HepG2 (cell line): ENCODE measurements around the gene NNAT. TPM values are rescaled to one million over a fixed set of nuclear protein-coding genes. Genes with fewer than 3 reads are reported as not detected.

Experiments used
- ATAC-seq: fragments of 200-7000 bp; cut with Tn5 transposase; 3 replicates; pipeline ENCODE4 v1.9.1; 2020; ENCODE audit warnings: mild to moderate bottlenecking, moderate library complexity
- BruUV-seq: library from RNA; stranded (reverse); fragments of 400-500 nt; replicated peaks from 2 replicates; lab custom pipeline; 2021; lab: Mats Ljungman, UMichigan
- CTCF ChIA-PET: fragments of 300-600 bp; formaldehyde crosslinking; extraction: SDS; loops from one replicate; lab custom pipeline; 2021; ENCODE audit warnings: low total read pairs, inconsistent platforms, low intra/inter-chr PET ratio; lab: Yijun Ruan, JAX
- POLR2A ChIA-PET: fragments of 350-600 bp; sonication (Branson Sonifier 250); formaldehyde crosslinking; loops from one replicate; lab custom pipeline; 2020; ENCODE audit warnings: antibody characterized with exemption, inconsistent platforms; lab: Yijun Ruan, JAX
- DNase-seq: peaks from one replicate; pipeline ENCODE4 v3.0.0-alpha.2; 2015; ENCODE audit warnings: low spot score
- FAIRE-seq: peaks from 3 replicates; lab custom pipeline; 2011; peaks lifted over from hg19 to GRCh38; lab: Jason Lieb, UNC
- H2AFZ ChIP-seq: one replicate; pipeline ENCODE4 v1.6.1; 2011; ENCODE audit warnings: low read length, inconsistent platforms
- H3K27ac ChIP-seq: fragments of 300-600 bp; 3 replicates; pipeline ENCODE4 v1.8.0; 2011; ENCODE audit warnings: mixed run types, mild to moderate bottlenecking, mixed read lengths, low read length, inconsistent platforms; ENCODE audit not compliant: insufficient read depth; ENCODE audit errors: extremely low read length
- H3K27me3 ChIP-seq, 2 experiments: fragments of 200-600 bp in 1 of 2; 2 replicates in 1 of 2; 3 replicates in 1 of 2; pipeline versions ENCODE4 v1.6.0 to v1.8.0; 2011; ENCODE audit warnings: low read length in 2 of 2, mild to moderate bottlenecking in 2 of 2, moderate library complexity in 2 of 2, inconsistent platforms in 1 of 2; ENCODE audit not compliant: insufficient read depth in 2 of 2, control insufficient read depth in 1 of 2
- H3K36me3 ChIP-seq, 2 experiments: fragments of 200-600 bp in 1 of 2; replicated peaks in 1 of 2; 2 replicates in 1 of 2; 3 replicates in 1 of 2; pipeline versions ENCODE4 v1.5.1 to v1.8.0; 2011; ENCODE audit warnings: low read length in 2 of 2, inconsistent platforms in 1 of 2; ENCODE audit not compliant: insufficient read depth in 2 of 2, control insufficient read depth in 1 of 2
- H3K4me1 ChIP-seq: 2 replicates; pipeline ENCODE4 v1.5.1; 2012; ENCODE audit warnings: low read length, inconsistent platforms; ENCODE audit not compliant: insufficient read depth
- H3K4me2 ChIP-seq: 2 replicates; pipeline ENCODE4 v1.6.0; 2011; ENCODE audit warnings: low read depth, low read length, inconsistent platforms
- H3K4me3 ChIP-seq, 3 experiments: fragments of 200-600 bp in 1 of 3; sonication (generic), shearing (Covaris generic) in 1 of 3; replicated peaks in 1 of 3; 2 replicates each; pipeline ENCODE4 v1.5.1; 2011 to 2016; ENCODE audit warnings: low read length in 3 of 3, inconsistent platforms in 2 of 3, low read depth in 2 of 3, mild to moderate bottlenecking in 2 of 3, control low read depth in 1 of 3, mixed read lengths in 1 of 3; ENCODE audit not compliant: insufficient read depth in 1 of 3
- H3K79me2 ChIP-seq: one replicate; pipeline ENCODE4 v1.6.1; 2011; ENCODE audit warnings: low read length, inconsistent platforms; ENCODE audit not compliant: insufficient read depth
- H3K9ac ChIP-seq: 2 replicates; pipeline ENCODE4 v1.6.0; 2011; ENCODE audit warnings: mild to moderate bottlenecking, low read depth, low read length, inconsistent platforms; ENCODE audit not compliant: insufficient read depth
- H3K9me3 ChIP-seq: 2 replicates; pipeline ENCODE4 v1.5.1; 2012; ENCODE audit warnings: mild to moderate bottlenecking, low read length
- H4K20me1 ChIP-seq: 2 replicates; pipeline ENCODE4 v1.6.0; 2011; ENCODE audit warnings: inconsistent platforms, mild to moderate bottlenecking, low read length, moderate library complexity; ENCODE audit not compliant: insufficient read depth
- ATF5 ChIP-seq: sonication (generic); formaldehyde crosslinking; IDR thresholded peaks from 2 replicates; pipeline ENCODE4 v1.4.0; 2020; ENCODE audit warnings: mild to moderate bottlenecking, low read depth, missing genetic modification reagents
- ATRX ChIP-seq: sonication (generic); formaldehyde crosslinking; IDR thresholded peaks from 2 replicates; pipeline ENCODE4 v1.4.0; 2020; ENCODE audit warnings: missing genetic modification reagents, borderline replicate concordance
- DNMT1 ChIP-seq: sonication (generic); formaldehyde crosslinking; IDR thresholded peaks from 2 replicates; pipeline ENCODE4 v1.5.1; 2020; ENCODE audit warnings: mild to moderate bottlenecking, missing genetic modification reagents
- EP300 ChIP-seq, 3 experiments: sonication (generic) in 1 of 3; formaldehyde crosslinking in 1 of 3; IDR thresholded peaks; 2 replicates each; pipeline versions ENCODE4 v1.5.1 to v1.6.1; 2011 to 2020; ENCODE audit warnings: low read depth in 2 of 3, low read length in 2 of 3, borderline replicate concordance in 1 of 3, improper control_type of control experiment in 1 of 3, mild to moderate bottlenecking in 1 of 3, missing genetic modification reagents in 1 of 3, moderate library complexity in 1 of 3
- FOXO1 ChIP-seq: sonication (generic); formaldehyde crosslinking; IDR thresholded peaks from 2 replicates; pipeline ENCODE4 v1.4.0; 2020; ENCODE audit warnings: missing genetic modification reagents
- KMT2B ChIP-seq: IDR thresholded peaks from 2 replicates; pipeline ENCODE4 v1.6.1; 2016; ENCODE audit warnings: missing genetic modification reagents, missing compliant biosample characterization
- POLR2G ChIP-seq: fragments of 200-400 bp; formaldehyde crosslinking; IDR thresholded peaks from 2 replicates; pipeline ENCODE4 v1.6.1; 2018; ENCODE audit warnings: mild to moderate bottlenecking, low read depth, low read length, moderate library complexity
- ZNF230 ChIP-seq: sonication (generic); formaldehyde crosslinking; IDR thresholded peaks from 2 replicates; pipeline ENCODE4 v1.4.0; 2020; ENCODE audit warnings: mild to moderate bottlenecking, missing genetic modification reagents
- ZNF263 ChIP-seq: sonication (generic); formaldehyde crosslinking; IDR thresholded peaks from 2 replicates; pipeline ENCODE4 v1.4.0; 2020; ENCODE audit warnings: missing genetic modification reagents
- ZNF276 ChIP-seq: sonication (generic); formaldehyde crosslinking; IDR thresholded peaks from 2 replicates; pipeline ENCODE4 v1.4.0; 2020; ENCODE audit warnings: mild to moderate bottlenecking, low read depth, missing genetic modification reagents
- ZNF543 ChIP-seq: sonication (generic); formaldehyde crosslinking; IDR thresholded peaks from 2 replicates; pipeline ENCODE4 v1.4.0; 2020; ENCODE audit warnings: mild to moderate bottlenecking, missing genetic modification reagents
- WGBS: methylation state at CpG from one replicate; pipeline ENCODE4 v1.1.6; 2017; ENCODE audit warnings: low lambda C conversion rate; 5-methylcytosine and 5-hydroxymethylcytosine counted together
- in situ Hi-C: cut with HindIII; loops from 2 replicates; pipeline ENCODE4 v1.10.0; 2017; ENCODE audit warnings: low pct_unique_long_range_greater_than_20kb; ENCODE audit not compliant: extremely low pct_ligation_motif_present
- intact Hi-C: fragments of 100-400 bp; cut with micrococcal nuclease; formaldehyde crosslinking; loops from one replicate; pipeline ENCODE4 v1.10.0; 2022; ENCODE audit not compliant: unreplicated experiment
- polyA plus RNA-seq, 8 experiments: library from polyadenylated mRNA; depleted of rRNA in 3 of 8; stranded (reverse) in 7 of 8; unstranded in 1 of 8; fragments of >200 nt; fragmentation: Illumina TruSeq in 4 of 8; extraction: Trizol in 4 of 8; gene quantifications; 2 replicates each; pipeline versions ENCODE4 v1.2.1 to v1.2.3, GENCODE V29; 2011 to 2016; ENCODE audit warnings: low read depth in 4 of 8, missing spikeins in 1 of 8, mixed read lengths in 1 of 8; ENCODE audit not compliant: insufficient read depth in 1 of 8
- total RNA-seq, 5 experiments: library from RNA; depleted of rRNA; stranded (reverse); fragments of >200 nt; fragmentation: Illumina TruSeq; extraction: Trizol; gene quantifications; 2 replicates each; pipeline ENCODE4 v1.2.3, GENCODE V29; 2016; ENCODE audit warnings: low read depth in 1 of 5
- TF ChIP-seq, protein P1 (sequence below): sonication (generic); formaldehyde crosslinking; IDR thresholded peaks from 2 replicates; pipeline ENCODE4 v1.4.0; 2020; ENCODE audit warnings: mild to moderate bottlenecking, missing genetic modification reagents

Gene NNAT
- total and polyA plus RNA-seq, 2 of the 13 experiments (the other 11 are each of a cell fraction or from before 2014, with no cell fraction given): not detected

DNA sequence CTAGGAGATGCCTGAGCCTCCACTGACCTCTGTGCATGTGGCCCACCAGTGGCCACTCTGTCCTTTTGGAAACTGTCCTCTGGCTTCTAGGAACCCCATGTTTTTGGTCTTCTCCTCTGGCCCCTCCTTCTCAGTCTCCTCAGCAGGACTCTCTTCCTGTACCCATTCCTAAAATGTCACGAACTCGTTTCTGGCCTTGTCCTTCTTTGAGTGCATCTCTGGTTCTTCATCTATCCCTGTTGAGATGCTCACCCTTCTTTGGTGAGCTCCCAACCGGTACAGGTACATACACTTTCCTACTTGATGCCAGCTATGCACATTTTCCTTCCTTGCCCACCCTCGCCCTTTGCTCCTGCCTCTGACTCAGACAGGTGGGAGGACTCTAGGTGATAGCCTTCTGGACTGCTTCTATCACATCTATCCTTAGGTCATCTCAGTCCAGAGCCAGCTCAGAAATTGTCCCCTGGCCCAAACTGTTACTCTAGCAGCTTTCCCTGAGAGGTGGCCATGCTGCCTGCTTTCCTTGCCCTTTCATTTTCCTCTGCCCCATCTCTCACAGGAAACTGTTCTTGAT is 14.8 kb upstream of the NNAT start:
- POLR2A ChIA-PET: interaction anchor here (0.9 to 3.6 kb wide), 10 partner anchors 11 to 229 kb away, joined by 3 to 44 read pairs (median 5); partner anchors contain the start of genes BLCAP and MANBAL
- no peak for TF ChIP-seq ATRX (CRISPR knock-in tag)
- TF ChIP-seq POLR2G: 0 out of 2 replicates have a peak, but pooled peaks have one; percentile 17
- TF ChIP-seq ATF5: no peak
- TF ChIP-seq ZNF543 (CRISPR knock-in tag): peak; percentile 53; the same call in 1 of the 2 replicates
- 0 out of 2 replicates have a peak, but pooled peaks have one; percentile 7 for TF ChIP-seq KMT2B (CRISPR knock-in tag)
- TF ChIP-seq ZNF276: peak; percentile 69; the same call in 1 of the 2 replicates
- TF ChIP-seq EP300 (IDR thresholded peaks at IDR 0.05; ENCODE audit: low read depth in 2 of 2, low read length in 2 of 2): 0 out of 4 replicates have a peak, but pooled peaks of 1 of the 2 experiments have one; percentile 8
- TF ChIP-seq EP300 (CRISPR knock-in tag; IDR thresholded peaks at IDR 0.05; ENCODE audit: borderline replicate concordance): no peak
- peak; percentile 24; the same call in 1 of the 2 replicates for TF ChIP-seq FOXO1 (CRISPR knock-in tag)
- peak; percentile 63; the same call in 1 of the 2 replicates for TF ChIP-seq ZNF263 (CRISPR knock-in tag)
- TF ChIP-seq, protein P1, sequence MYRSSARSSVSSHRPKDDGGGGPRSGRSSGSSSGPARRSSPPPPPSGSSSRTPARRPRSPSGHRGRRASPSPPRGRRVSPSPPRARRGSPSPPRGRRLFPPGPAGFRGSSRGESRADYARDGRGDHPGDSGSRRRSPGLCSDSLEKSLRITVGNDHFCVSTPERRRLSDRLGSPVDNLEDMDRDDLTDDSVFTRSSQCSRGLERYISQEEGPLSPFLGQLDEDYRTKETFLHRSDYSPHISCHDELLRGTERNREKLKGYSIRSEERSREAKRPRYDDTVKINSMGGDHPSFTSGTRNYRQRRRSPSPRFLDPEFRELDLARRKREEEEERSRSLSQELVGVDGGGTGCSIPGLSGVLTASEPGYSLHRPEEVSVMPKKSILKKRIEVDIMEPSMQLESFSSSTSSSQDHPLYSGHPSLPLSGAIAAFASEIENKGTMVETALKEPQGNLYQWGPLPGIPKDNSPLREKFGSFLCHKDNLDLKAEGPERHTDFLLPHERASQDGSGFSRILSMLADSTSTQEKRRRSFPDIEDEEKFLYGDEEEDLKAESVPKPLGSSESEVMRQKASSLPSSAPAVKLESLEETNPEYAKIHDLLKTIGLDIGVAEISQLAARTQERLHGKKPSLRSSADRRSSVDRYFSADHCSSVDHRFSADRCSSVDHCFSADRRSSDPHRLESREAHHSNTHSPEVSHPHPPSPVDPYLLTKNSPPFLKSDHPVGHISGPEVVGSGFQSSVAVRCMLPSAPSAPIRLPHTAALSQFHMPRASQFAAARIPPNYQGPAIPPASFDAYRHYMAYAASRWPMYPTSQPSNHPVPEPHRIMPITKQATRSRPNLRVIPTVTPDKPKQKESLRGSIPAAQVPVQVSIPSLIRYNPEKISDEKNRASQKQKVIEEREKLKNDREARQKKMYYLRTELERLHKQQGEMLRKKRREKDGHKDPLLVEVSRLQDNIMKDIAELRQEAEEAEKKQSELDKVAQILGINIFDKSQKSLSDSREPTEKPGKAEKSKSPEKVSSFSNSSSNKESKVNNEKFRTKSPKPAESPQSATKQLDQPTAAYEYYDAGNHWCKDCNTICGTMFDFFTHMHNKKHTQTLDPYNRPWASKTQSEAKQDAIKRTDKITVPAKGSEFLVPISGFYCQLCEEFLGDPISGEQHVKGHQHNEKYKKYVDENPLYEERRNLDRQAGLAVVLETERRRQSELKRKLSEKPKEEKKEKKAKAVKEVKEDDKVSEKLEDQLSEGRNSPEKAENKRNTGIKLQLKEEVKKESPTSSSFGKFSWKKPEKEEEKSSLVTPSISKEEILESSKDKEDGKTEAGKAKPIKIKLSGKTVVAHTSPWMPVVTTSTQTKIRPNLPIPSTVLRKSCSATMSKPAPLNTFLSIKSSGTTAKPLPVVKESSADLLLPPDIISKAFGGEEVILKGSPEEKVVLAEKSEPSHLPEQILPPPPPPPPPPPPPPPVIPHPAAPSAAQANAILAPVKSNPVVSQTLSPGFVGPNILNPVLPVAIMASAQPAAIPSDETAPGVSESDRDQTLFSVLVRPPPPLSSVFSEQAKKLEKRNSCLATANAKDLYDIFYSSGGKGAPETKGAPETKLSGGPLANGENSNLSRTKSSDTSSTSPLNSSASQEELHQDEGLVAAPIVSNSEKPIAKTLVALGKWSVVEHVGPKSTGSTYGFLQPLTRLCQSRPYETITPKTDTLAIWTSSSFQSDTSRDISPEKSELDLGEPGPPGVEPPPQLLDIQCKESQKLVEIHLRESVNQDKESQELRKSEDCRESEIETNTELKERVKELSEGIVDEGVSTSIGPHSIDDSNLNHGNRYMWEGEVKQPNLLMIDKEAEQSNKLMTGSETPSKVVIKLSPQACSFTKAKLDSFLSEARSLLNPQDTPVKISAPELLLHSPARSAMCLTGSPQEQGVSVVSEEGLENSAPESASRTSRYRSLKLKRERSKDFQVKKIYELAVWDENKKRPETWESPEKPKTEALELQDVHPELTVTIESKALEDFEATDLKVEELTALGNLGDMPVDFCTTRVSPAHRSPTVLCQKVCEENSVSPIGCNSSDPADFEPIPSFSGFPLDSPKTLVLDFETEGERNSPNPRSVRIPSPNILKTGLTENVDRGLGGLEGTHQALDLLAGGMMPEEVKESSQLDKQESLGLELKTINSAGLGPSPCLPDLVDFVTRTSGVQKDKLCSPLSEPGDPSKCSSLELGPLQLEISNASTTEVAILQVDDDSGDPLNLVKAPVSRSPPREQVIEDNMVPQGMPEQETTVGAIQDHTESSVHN: no peak
- 0 out of 2 replicates have a peak, but pooled peaks have one; percentile 37 for TF ChIP-seq ZNF230 (CRISPR knock-in tag)
- 0 out of 2 replicates have a peak, but pooled peaks have one; percentile 17 for TF ChIP-seq DNMT1 (CRISPR knock-in tag)

More for the DNA sequence above, 14.8 kb upstream of the NNAT start:
- Histone ChIP-seq H3K9me3 (no peaks in the 10 kb centered on the region), H4K20me1 (no peaks in the 10 kb centered on the region), H2AFZ (no peak overlapping the region), H3K27me3 (no peaks in the 10 kb centered on the region), H3K27ac (peak overlapping the region; percentile 52), H3K4me2 (peak overlapping the region; percentile 59), H3K9ac (0 out of 2 replicates have a peak overlapping the region, but pooled peaks have one; percentile 11), H3K36me3 (peaks cover 0 to 14% of the 10 kb centered on the region in 2 experiments; a peak in 1 of 5 replicates), H3K4me3 (no peak overlapping the region), H3K79me2 (no peaks in the 10 kb centered on the region), H3K4me1 (peaks cover 38% of the 10 kb centered on the region)
- in situ Hi-C loops: no loop called here
- 42% methylated on average over 4 of the region's 4 CpGs for WGBS
- peak; percentile 28 for ATAC-seq
- CTCF ChIA-PET: no interaction called here
- FAIRE-seq: no peak
- BruUV-seq: no TSS peak
- DNase-seq: no peak
- intact Hi-C loops: no loop called here
